K562 (cell line): Measurements from ENCODE around the gene ARHGAP4. TPM values are rescaled to one million over a fixed set of nuclear protein-coding genes. Genes with fewer than 3 reads are reported as not detected.

Source experiments
- ATAC-seq: fragments of 200-7000 bp; cut with Tn5 transposase; 3 replicates; pipeline ENCODE4 v1.9.1; 2020; ENCODE audit warnings: moderate library complexity
- BruUV-seq: library from RNA; stranded (reverse); fragments of 400-500 nt; replicated peaks from 2 replicates; lab custom pipeline; 2021; lab: Mats Ljungman, UMichigan
- CTCF ChIA-PET: fragments of 300-600 bp; formaldehyde crosslinking; extraction: SDS; loops from one replicate; lab custom pipeline; 2021; ENCODE audit warnings: low intra/inter-chr PET ratio; lab: Yijun Ruan, JAX
- POLR2A ChIA-PET: fragments of 300-600, 350-650 bp; sonication (Branson Sonifier 250); formaldehyde crosslinking; extraction: SDS; loops from one replicate; lab custom pipeline; 2021; ENCODE audit warnings: antibody characterized with exemption, inconsistent platforms; lab: Yijun Ruan, JAX
- DNase-seq, 4 experiments: peaks; one replicate each; pipeline versions ENCODE4 v3.0.0 to v3.0.0-alpha.2; 2011 to 2018; ENCODE audit warnings: low spot score in 3 of 4, mixed read lengths in 3 of 4; ENCODE audit errors: extremely low read depth in 1 of 4
- FAIRE-seq: peaks from 2 replicates; lab custom pipeline; 2011; peaks lifted over from hg19 to GRCh38; lab: Jason Lieb, UNC
- H2AFZ ChIP-seq: 2 replicates; pipeline ENCODE4 v1.6.0; 2011; ENCODE audit warnings: low read depth, low read length, control low read depth, inconsistent platforms
- H3K27ac ChIP-seq: fragments of 200-600 bp; 3 replicates; pipeline ENCODE4 v1.8.0; 2011; ENCODE audit warnings: low read depth, mild to moderate bottlenecking, control low read depth, inconsistent platforms, low read length, moderate library complexity, mixed read lengths; ENCODE audit errors: extremely low read depth
- H3K27me3 ChIP-seq, 2 experiments: fragments of 300-600 bp in 1 of 2; 2 replicates in 1 of 2; 3 replicates in 1 of 2; pipeline versions ENCODE4 v1.6.0 to v1.8.0; 2011; ENCODE audit warnings: inconsistent platforms in 2 of 2, low read length in 2 of 2, mild to moderate bottlenecking in 1 of 2, mixed read lengths in 1 of 2, moderate library complexity in 1 of 2; ENCODE audit not compliant: control insufficient read depth in 2 of 2, insufficient read depth in 2 of 2
- H3K36me3 ChIP-seq: fragments of 300-600 bp; 3 replicates; pipeline ENCODE4 v1.8.0; 2011; ENCODE audit warnings: mild to moderate bottlenecking, low read length, inconsistent platforms; ENCODE audit not compliant: control insufficient read depth, insufficient read depth
- H3K4me1 ChIP-seq, 2 experiments: fragments of 200-600 bp in 1 of 2; replicated peaks in 1 of 2; 2 replicates in 1 of 2; 3 replicates in 1 of 2; pipeline versions ENCODE4 v1.5.1 to v1.8.0; 2011; ENCODE audit warnings: inconsistent platforms in 2 of 2, low read length in 2 of 2, mild to moderate bottlenecking in 1 of 2, mixed read lengths in 1 of 2, moderate library complexity in 1 of 2; ENCODE audit not compliant: control insufficient read depth in 2 of 2, insufficient read depth in 2 of 2
- H3K4me2 ChIP-seq: 2 replicates; pipeline ENCODE4 v1.6.1; 2011; ENCODE audit warnings: low read length, control low read depth, inconsistent platforms, mixed read lengths; ENCODE audit not compliant: insufficient read depth
- H3K4me3 ChIP-seq: fragments of 200-600 bp; sonication (generic), shearing (Covaris generic); 2 replicates; pipeline ENCODE4 v1.5.1; 2016; ENCODE audit warnings: control low read depth, inconsistent platforms
- H3K79me2 ChIP-seq: fragments of 200-600 bp; 3 replicates; pipeline ENCODE4 v1.8.0; 2011; ENCODE audit warnings: low read length, inconsistent platforms; ENCODE audit not compliant: control insufficient read depth, insufficient read depth
- H3K9ac ChIP-seq, 2 experiments: 2 replicates each; pipeline versions ENCODE4 v1.6.0 to v1.6.1; 2011; ENCODE audit warnings: low read depth in 2 of 2, low read length in 2 of 2, control low read depth in 1 of 2, inconsistent platforms in 1 of 2, mild to moderate bottlenecking in 1 of 2, mixed read lengths in 1 of 2; ENCODE audit not compliant: insufficient read depth in 1 of 2
- H3K9me1 ChIP-seq: one replicate; pipeline ENCODE4 v1.6.0; 2011; ENCODE audit warnings: inconsistent platforms, mild to moderate bottlenecking, low read length, moderate library complexity; ENCODE audit not compliant: control insufficient read depth, insufficient read depth
- H3K9me3 ChIP-seq: replicated peaks from 2 replicates; pipeline ENCODE4 v1.5.1; 2011; ENCODE audit warnings: low read depth, low read length, inconsistent platforms; ENCODE audit not compliant: control insufficient read depth, insufficient read depth
- H4K20me1 ChIP-seq: replicated peaks from 2 replicates; pipeline ENCODE4 v1.6.1; 2011; ENCODE audit warnings: low read length, inconsistent platforms, mixed read lengths; ENCODE audit not compliant: control insufficient read depth, insufficient read depth
- BDP1 ChIP-seq: IDR thresholded peaks from 3 replicates; pipeline ENCODE4 v1.6.1; 2011; ENCODE audit not compliant: insufficient read length, insufficient read depth
- ELF4 ChIP-seq: fragments of 450-650 bp; formaldehyde crosslinking; IDR thresholded peaks from 2 replicates; pipeline ENCODE4 v1.4.0; 2022; ENCODE audit warnings: missing genetic modification characterization
- ETV6 ChIP-seq, 3 experiments: fragments of 150-350 bp in 1 of 3; sonication (generic) in 1 of 3; formaldehyde crosslinking in 1 of 3; IDR thresholded peaks; 2 replicates each; pipeline versions ENCODE4 v1.6.1 to v1.8.0; 2014 to 2022; ENCODE audit warnings: borderline replicate concordance in 2 of 3, low read depth in 2 of 3, antibody characterized with exemption in 1 of 3, low read length in 1 of 3, mild to moderate bottlenecking in 1 of 3, missing genetic modification reagents in 1 of 3
- GTF3C2 ChIP-seq: IDR thresholded peaks from 3 replicates; pipeline ENCODE4 v1.6.1; 2011; ENCODE audit warnings: borderline replicate concordance, mild to moderate bottlenecking, moderate library complexity; ENCODE audit not compliant: insufficient read length; ENCODE audit errors: extremely low read depth
- HDAC3 ChIP-seq: fragments of 450-650 bp; IDR thresholded peaks from 2 replicates; pipeline ENCODE4 v1.6.1; 2018; ENCODE audit warnings: borderline replicate concordance, mild to moderate bottlenecking, moderate library complexity; ENCODE audit not compliant: partially characterized antibody
- HDAC6 ChIP-seq: IDR thresholded peaks from 2 replicates; pipeline ENCODE4 v1.6.1; 2012; ENCODE audit warnings: low read depth, mild to moderate bottlenecking, control low read depth, inconsistent platforms, low read length, moderate library complexity
- KLF16 ChIP-seq: IDR thresholded peaks from 2 replicates; pipeline ENCODE4 v1.6.1; 2016; ENCODE audit warnings: antibody characterized with exemption
- MAFK ChIP-seq: IDR thresholded peaks from 2 replicates; pipeline ENCODE4 v1.6.1; 2011; ENCODE audit warnings: low read length, improper control_type of control experiment
- MCM2 ChIP-seq: fragments of 450-650 bp; IDR thresholded peaks from 2 replicates; pipeline ENCODE4 v1.6.1; 2017; ENCODE audit warnings: low read depth, mild to moderate bottlenecking
- NRF1 ChIP-seq, 2 experiments: fragments of 450-650 bp; IDR thresholded peaks in 1 of 2; conservative IDR thresholded peaks in 1 of 2; 2 replicates each; pipeline ENCODE4 v1.6.1; 2014; ENCODE audit warnings: mild to moderate bottlenecking in 2 of 2
- SAFB2 ChIP-seq: fragments of 200-400 bp; formaldehyde crosslinking; IDR thresholded peaks from 2 replicates; pipeline ENCODE4 v1.6.1; 2018; ENCODE audit warnings: borderline replicate concordance, low read length, low read depth, moderate library complexity; ENCODE audit not compliant: severe bottlenecking
- SRSF3 ChIP-seq: fragments of 200-400 bp; formaldehyde crosslinking; IDR thresholded peaks from 2 replicates; pipeline ENCODE4 v1.6.1; 2016; ENCODE audit warnings: mild to moderate bottlenecking, low read length, moderate library complexity; ENCODE audit not compliant: insufficient read depth
- YY1 ChIP-seq, 3 experiments: IDR thresholded peaks; 2 replicates each; pipeline ENCODE4 v1.6.1; 2011; ENCODE audit warnings: low read length in 2 of 3, mild to moderate bottlenecking in 2 of 3, moderate library complexity in 2 of 3, borderline replicate concordance in 1 of 3, control low read depth in 1 of 3, low read depth in 1 of 3; ENCODE audit not compliant: insufficient read depth in 3 of 3, insufficient replicate concordance in 2 of 3, control insufficient read depth in 1 of 3, insufficient read length in 1 of 3; ENCODE audit errors: extremely low read depth in 1 of 3
- ZFP36 ChIP-seq: fragments of 150-350 bp; IDR thresholded peaks from 2 replicates; pipeline ENCODE4 v1.6.1; 2018; ENCODE audit warnings: low read length, low read depth; ENCODE audit not compliant: partially characterized antibody
- ZNF253 ChIP-seq: fragments of 250-450 bp; sonication (Bioruptor Pico); conservative IDR thresholded peaks from 2 replicates; pipeline ENCODE4 v1.6.1; 2021; ENCODE audit warnings: mild to moderate bottlenecking
- ZNF354B ChIP-seq: fragments of 250-450 bp; sonication (Bioruptor Pico); IDR thresholded peaks from 2 replicates; pipeline ENCODE4 v1.4.0; 2020
- WGBS: fragments of 100-300 bp; shearing (Covaris generic); methylation state at CpG from one replicate; pipeline ENCODE4 v1.1.6; 2016; ENCODE audit warnings: low coverage, mixed read lengths; ENCODE audit not compliant: insufficient coverage; ENCODE audit errors: missing lambda C conversion rate; 5-methylcytosine and 5-hydroxymethylcytosine counted together
- in situ Hi-C: fragments of 300-500 bp; cut with MboI; formaldehyde crosslinking; loops from 4 replicates; pipeline ENCODE4 v1.15.0; 2018; ENCODE audit warnings: inconsistent platforms, mixed read lengths
- intact Hi-C: fragments of 100-400 bp; cut with micrococcal nuclease; formaldehyde crosslinking; loops from 2 replicates; pipeline ENCODE4 v1.14.2; 2022
- polyA plus RNA-seq, 8 experiments: library from polyadenylated mRNA; depleted of rRNA in 4 of 8; stranded (reverse) in 5 of 8; unstranded in 3 of 8; fragments of >200 nt; fragmentation: Nextera tagmentation in 2 of 8; fragmentation: Illumina TruSeq in 1 of 8; extraction: Ambion mirVana in 2 of 8; extraction: Trizol in 1 of 8; gene quantifications; 2 replicates each; pipeline versions ENCODE4 v1.2.1 to v1.2.3, GENCODE V29; 2011 to 2014; ENCODE audit warnings: inconsistent platforms in 1 of 8, missing spikeins in 1 of 8
- total RNA-seq, 7 experiments: library from RNA; depleted of rRNA in 6 of 7; stranded (reverse); fragments of >200 nt in 6 of 7; fragmentation: Illumina TruSeq in 2 of 7; extraction: Trizol in 2 of 7; gene quantifications; 2 replicates each; pipeline versions ENCODE4 v1.2.1 to v1.2.3, GENCODE V29; 2011 to 2021; ENCODE audit warnings: low replicate concordance in 1 of 7

Gene ARHGAP4
- total and polyA plus RNA-seq, 9 of the 15 experiments (the other 6 are each of a cell fraction or from before 2014, with no cell fraction given): 0.30 to 81.8 (median 13.5) TPM

DNA sequence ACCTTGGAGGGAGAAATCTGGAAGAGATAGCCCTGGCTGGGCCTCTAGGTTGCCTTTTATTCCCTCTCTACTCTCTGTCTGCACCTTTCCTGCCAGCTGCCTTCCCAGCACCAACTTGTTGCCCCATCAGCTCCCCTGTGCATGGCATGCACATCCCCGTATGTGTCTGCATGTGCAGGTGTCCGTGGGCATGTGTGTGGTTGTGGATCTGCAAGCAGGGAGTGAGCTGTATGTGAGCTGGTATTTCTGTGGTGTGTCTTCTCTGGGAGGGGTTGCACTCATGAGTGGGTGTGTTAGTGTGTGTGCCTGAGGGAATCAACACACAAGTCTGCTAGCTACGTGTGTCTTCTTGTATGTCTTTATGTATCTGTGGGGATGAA, 50.0 kb downstream of the ARHGAP4 start:
- in situ Hi-C loops: no loop called here
- no peak overlapping the region for H2AFZ ChIP-seq
- CTCF ChIA-PET: no interaction called here
- FAIRE-seq: no peak
- H3K4me3 ChIP-seq: no peak overlapping the region
- H3K9ac ChIP-seq: no peak overlapping the region
- intact Hi-C loops: no loop called here
- H3K36me3 ChIP-seq: no peaks in the 10 kb centered on the region
- no peaks in the 10 kb centered on the region for H3K79me2 ChIP-seq
- DNase-seq: no peak
- peaks cover 0 to 45% of the 10 kb centered on the region in 2 experiments; a peak in 2 of 5 replicates for H3K27me3 ChIP-seq
- H3K9me1 ChIP-seq: no peaks in the 10 kb centered on the region
- no peaks in the 10 kb centered on the region for H3K9me3 ChIP-seq
- H3K27ac ChIP-seq: no peak overlapping the region
- 5% methylated on average over 3 of the region's 3 CpGs for WGBS
- TF ChIP-seq KLF16: no peak
- TF ChIP-seq YY1 (IDR thresholded peaks at IDR 0.05; ENCODE audit: borderline replicate concordance in 1 of 3, control insufficient read depth in 1 of 3, extremely low read depth in 1 of 3, insufficient read depth in 3 of 3, insufficient read length in 1 of 3, insufficient replicate concordance in 2 of 3, low read depth in 1 of 3, low read length in 2 of 3): no peak
- no peak for TF ChIP-seq ETV6 (IDR thresholded peaks at IDR 0.05; ENCODE audit: borderline replicate concordance in 1 of 2, low read depth in 2 of 2, low read length in 1 of 2)
- no peak for TF ChIP-seq ETV6 (CRISPR knock-in tag; IDR thresholded peaks at IDR 0.05; ENCODE audit: borderline replicate concordance)
- TF ChIP-seq MCM2: no peak
- TF ChIP-seq HDAC6: no peak
- no peak for TF ChIP-seq HDAC3
- no peak for TF ChIP-seq NRF1 (conservative IDR thresholded peaks at IDR 0.05 in 1 of 2, IDR thresholded peaks at IDR 0.05 in 1 of 2)
- no peak for TF ChIP-seq ELF4
- no peak for TF ChIP-seq ZNF253 (CRISPR knock-in tag)
- TF ChIP-seq SRSF3: no peak
- no peak for TF ChIP-seq BDP1
- TF ChIP-seq MAFK: no peak
- TF ChIP-seq ZFP36: no peak
- no peak for TF ChIP-seq ZNF354B
- no peak for TF ChIP-seq GTF3C2
- TF ChIP-seq SAFB2: no peak
- TF ChIP-seq, all 486 proteins: peak for 0
- H4K20me1 ChIP-seq: 0 out of 2 replicates have a peak, but pooled peaks cover 8% of the 10 kb centered on the region
- peaks cover 0 to 15% of the 10 kb centered on the region in 2 experiments; a peak in 2 of 5 replicates for H3K4me1 ChIP-seq
- BruUV-seq: no TSS peak
- H3K4me2 ChIP-seq: no peak overlapping the region
- ATAC-seq: no peak
- POLR2A ChIA-PET: no interaction called here
